Cerebellar cortex (tissue), 1 donor: ENCODE measurements around the gene RIPOR2.

ENCODE experiments used
- DNase-seq: peaks from one replicate; pipeline ENCODE4 v3.0.0-alpha.2; 2015; ENCODE audit warnings: low spot score

The RIPOR2 gene

GRCh38 chr6:24935366-24936152, at the start of gene RIPOR2:
TSS of gene RIPOR2 (minus strand) at chr6:24935960. CDS start at chr6:24935898, 62 bp downstream.
- DNase-seq = no peak

GRCh38 chr6:24985323-24985722, 49.6 kb upstream of the RIPOR2 start:
- DNase-seq = no peak

- no peak for DNase-seq
Measured at GRCh38 chr6:24982231-24982630, 46.5 kb upstream of the RIPOR2 start.

GRCh38 chr6:24981386-24981760, 45.6 kb upstream of the RIPOR2 start:
- DNase-seq = no peak

GRCh38 chr6:24980507-24981385, 45.0 kb upstream of the RIPOR2 start:
- no peak for DNase-seq

GRCh38 chr6:24979176-24979575, 43.4 kb upstream of the RIPOR2 start:
- DNase-seq = no peak

GRCh38 chr6:24974182-24975171, 38.7 kb upstream of the RIPOR2 start:
- DNase-seq = no peak

- DNase-seq = no peak
Measured at GRCh38 chr6:24972311-24972958, 36.7 kb upstream of the RIPOR2 start.

GRCh38 chr6:24971067-24971466, 35.3 kb upstream of the RIPOR2 start:
- no peak for DNase-seq

GRCh38 chr6:24969343-24969860, 33.6 kb upstream of the RIPOR2 start:
- DNase-seq = no peak

- DNase-seq = no peak
Measured at GRCh38 chr6:24968783-24969182, 33.0 kb upstream of the RIPOR2 start.

- no peak for DNase-seq
Measured at GRCh38 chr6:24967211-24967610, 31.5 kb upstream of the RIPOR2 start.

GRCh38 chr6:24966381-24966780, 30.6 kb upstream of the RIPOR2 start:
- no peak for DNase-seq

GRCh38 chr6:24963887-24964570, 28.3 kb upstream of the RIPOR2 start:
- DNase-seq = no peak

- no peak for DNase-seq
Measured at GRCh38 chr6:24963339-24963738, 27.6 kb upstream of the RIPOR2 start.

GRCh38 chr6:24961852-24962251, 26.1 kb upstream of the RIPOR2 start:
- DNase-seq = no peak

GRCh38 chr6:24960991-24961475, 25.3 kb upstream of the RIPOR2 start:
- no peak for DNase-seq

- no peak for DNase-seq
Measured at GRCh38 chr6:24959319-24959718, 23.6 kb upstream of the RIPOR2 start.

- no peak for DNase-seq
Measured at GRCh38 chr6:24957199-24957598, 21.4 kb upstream of the RIPOR2 start.

GRCh38 chr6:24953726-24954125, 18.0 kb upstream of the RIPOR2 start:
- DNase-seq = no peak
